H1 (cell line): ENCODE measurements around the gene PARD3. TPM values are rescaled to one million over a fixed set of nuclear protein-coding genes. Genes with fewer than 3 reads are reported as not detected.

Experiments used
- CTCF ChIA-PET: fragments of 300-600 bp; sonication (Branson Sonifier 250); formaldehyde crosslinking; loops from one replicate; lab custom pipeline; 2021; ENCODE audit not compliant: partially characterized antibody; lab: Charles Lee
- POLR2A ChIA-PET: fragments of 300-600 bp; sonication (Branson Sonifier 250); formaldehyde crosslinking; loops from one replicate; lab custom pipeline; 2021; ENCODE audit warnings: inconsistent platforms; ENCODE audit not compliant: partially characterized antibody; lab: Charles Lee
- DNase-seq, 2 experiments: peaks; one replicate each; pipeline versions ENCODE4 v3.0.0 to v3.0.0-alpha.2; 2010 to 2022; ENCODE audit warnings: low spot score in 2 of 2, low read depth in 1 of 2, mixed read lengths in 1 of 2
- FAIRE-seq: peaks from 2 replicates; lab custom pipeline; 2011; peaks lifted over from hg19 to GRCh38; lab: Jason Lieb, UNC
- H2AFZ ChIP-seq: 2 replicates; pipeline ENCODE4 v1.8.1; 2012; ENCODE audit warnings: low read length, inconsistent platforms
- H2AK5ac ChIP-seq: 2 replicates; pipeline ENCODE4 v1.6.1; 2013; ENCODE audit warnings: low read depth, low read length
- H2BK120ac ChIP-seq: replicated peaks from 2 replicates; pipeline ENCODE3; 2013; ENCODE audit warnings: low read depth, low read length, inconsistent platforms
- H2BK12ac ChIP-seq: 2 replicates; pipeline ENCODE4 v1.6.1; 2013; ENCODE audit warnings: low read depth, low read length
- H2BK15ac ChIP-seq: 2 replicates; pipeline ENCODE4 v1.6.1; 2013; ENCODE audit warnings: low read length
- H2BK20ac ChIP-seq: 2 replicates; pipeline ENCODE4 v1.6.1; 2013; ENCODE audit warnings: low read length
- H2BK5ac ChIP-seq: 2 replicates; pipeline ENCODE4 v1.6.1; 2013; ENCODE audit warnings: low read depth, low read length
- H3K14ac ChIP-seq: 2 replicates; pipeline ENCODE4 v1.6.1; 2013; ENCODE audit warnings: inconsistent platforms; ENCODE audit not compliant: insufficient read length
- H3K18ac ChIP-seq: 2 replicates; pipeline ENCODE4 v1.6.1; 2013; ENCODE audit warnings: low read length; ENCODE audit errors: extremely low read depth
- H3K23ac ChIP-seq: 2 replicates; pipeline ENCODE4 v1.6.1; 2013; ENCODE audit warnings: inconsistent platforms; ENCODE audit not compliant: insufficient read length
- H3K23me2 ChIP-seq: 2 replicates; pipeline ENCODE4 v1.6.1; 2013; ENCODE audit warnings: low read depth, low read length
- H3K27ac ChIP-seq: 2 replicates; pipeline ENCODE4 v1.6.1; 2011; ENCODE audit warnings: low read depth, low read length, inconsistent platforms
- H3K27me3 ChIP-seq, 4 experiments: replicated peaks in 1 of 4; 1 replicate in 1 of 4; 2 replicates in 3 of 4; pipeline versions ENCODE4 v1.6.1 to v1.8.1; 2011 to 2013; ENCODE audit warnings: low read length in 3 of 4, mild to moderate bottlenecking in 3 of 4, inconsistent platforms in 2 of 4, mixed read lengths in 2 of 4, moderate library complexity in 1 of 4; ENCODE audit not compliant: control insufficient read depth in 3 of 4, insufficient read depth in 3 of 4; ENCODE audit errors: extremely low read depth in 1 of 4
- H3K36me3 ChIP-seq, 4 experiments: 2 replicates each; pipeline versions ENCODE4 v1.6.1 to v1.8.1; 2011 to 2013; ENCODE audit warnings: mild to moderate bottlenecking in 4 of 4, low read length in 3 of 4, moderate library complexity in 2 of 4, control low read depth in 1 of 4, inconsistent platforms in 1 of 4; ENCODE audit not compliant: insufficient read depth in 4 of 4, control insufficient read depth in 2 of 4
- H3K4ac ChIP-seq: replicated peaks from 2 replicates; pipeline ENCODE3; 2013; ENCODE audit warnings: low read length, low read depth, mixed read lengths, inconsistent platforms; ENCODE audit not compliant: insufficient read length
- H3K4me1 ChIP-seq, 4 experiments: replicated peaks in 1 of 4; 1 replicate in 1 of 4; 2 replicates in 3 of 4; pipeline versions ENCODE4 v1.6.1 to v1.8.1; 2011 to 2013; ENCODE audit warnings: low read length in 3 of 4, inconsistent platforms in 2 of 4, mixed read lengths in 1 of 4; ENCODE audit not compliant: insufficient read depth in 4 of 4, control insufficient read depth in 3 of 4
- H3K4me2 ChIP-seq, 2 experiments: 2 replicates each; pipeline versions ENCODE4 v1.6.1 to v1.8.1; 2011 to 2013; ENCODE audit warnings: low read depth in 2 of 2, low read length in 2 of 2, control low read depth in 1 of 2, inconsistent platforms in 1 of 2, mild to moderate bottlenecking in 1 of 2; ENCODE audit not compliant: insufficient read depth in 1 of 2
- H3K4me3 ChIP-seq, 4 experiments: fragments of 200-600, 300-600 bp in 1 of 4; sonication (generic), shearing (Covaris generic), sonication (Bioruptor Twin) in 1 of 4; 2 replicates each; pipeline versions ENCODE4 v1.5.1 to v1.8.1; 2011 to 2016; ENCODE audit warnings: low read length in 4 of 4, low read depth in 3 of 4, control low read depth in 2 of 4, inconsistent platforms in 2 of 4, mild to moderate bottlenecking in 2 of 4, mixed read lengths in 1 of 4, moderate library complexity in 1 of 4; ENCODE audit not compliant: insufficient read depth in 2 of 4; ENCODE audit errors: extremely low read depth in 1 of 4
- H3K56ac ChIP-seq: replicated peaks from 2 replicates; pipeline ENCODE3; 2013; ENCODE audit warnings: low read depth, mild to moderate bottlenecking, mixed read lengths, low read length, inconsistent platforms; ENCODE audit not compliant: insufficient read length
- H3K79me1 ChIP-seq: 2 replicates; pipeline ENCODE4 v1.6.1; 2013; ENCODE audit warnings: low read depth, low read length, control low read depth
- H3K79me2 ChIP-seq, 2 experiments: 2 replicates each; pipeline versions ENCODE4 v1.6.1 to v1.8.1; 2012 to 2013; ENCODE audit warnings: low read length in 2 of 2, mild to moderate bottlenecking in 2 of 2, inconsistent platforms in 1 of 2; ENCODE audit not compliant: insufficient read depth in 2 of 2, control insufficient read depth in 1 of 2
- H3K9ac ChIP-seq, 4 experiments: replicated peaks in 1 of 4; 1 replicate in 1 of 4; 2 replicates in 3 of 4; pipeline versions ENCODE4 v1.6.1 to v1.8.1; 2011 to 2013; ENCODE audit warnings: low read depth in 3 of 4, low read length in 3 of 4, control low read depth in 2 of 4, mild to moderate bottlenecking in 2 of 4, moderate library complexity in 2 of 4, inconsistent platforms in 1 of 4; ENCODE audit errors: extremely low read depth in 1 of 4
- H3K9me3 ChIP-seq, 2 experiments: 2 replicates each; pipeline versions ENCODE4 v1.6.1 to v1.8.1; 2012 to 2013; ENCODE audit warnings: mild to moderate bottlenecking in 2 of 2, moderate library complexity in 2 of 2, control low read depth in 1 of 2, inconsistent platforms in 1 of 2, low read depth in 1 of 2, low read length in 1 of 2, mixed read lengths in 1 of 2; ENCODE audit not compliant: insufficient read depth in 2 of 2
- H4K20me1 ChIP-seq, 2 experiments: replicated peaks in 1 of 2; 2 replicates each; pipeline versions ENCODE3 to v1.8.1; 2011 to 2013; ENCODE audit warnings: inconsistent platforms in 2 of 2, low read length in 2 of 2, mild to moderate bottlenecking in 1 of 2; ENCODE audit not compliant: insufficient read depth in 2 of 2, control insufficient read depth in 1 of 2
- H4K5ac ChIP-seq: 2 replicates; pipeline ENCODE4 v1.6.1; 2013; ENCODE audit warnings: low read length, low read depth, mixed read lengths, inconsistent platforms; ENCODE audit not compliant: insufficient read length
- H4K8ac ChIP-seq: 2 replicates; pipeline ENCODE4 v1.8.0; 2013; ENCODE audit warnings: mild to moderate bottlenecking, moderate library complexity, low read length, inconsistent platforms; ENCODE audit not compliant: insufficient read depth; ENCODE audit errors: extremely low read depth
- H4K91ac ChIP-seq: replicated peaks from 2 replicates; pipeline ENCODE3; 2013; ENCODE audit warnings: low read length, mixed read lengths, inconsistent platforms; ENCODE audit not compliant: insufficient read length
- ATF2 ChIP-seq: IDR thresholded peaks from 2 replicates; pipeline ENCODE4 v1.6.1; 2012; ENCODE audit warnings: low read length, inconsistent platforms
- E2F6 ChIP-seq: IDR thresholded peaks from 2 replicates; pipeline ENCODE4 v1.6.1; 2012; ENCODE audit warnings: inconsistent platforms
- FOSL1 ChIP-seq: IDR thresholded peaks from 2 replicates; pipeline ENCODE4 v1.6.1; 2011; ENCODE audit warnings: mild to moderate bottlenecking, low read depth, low read length, moderate library complexity; ENCODE audit not compliant: insufficient read depth
- RBBP5 ChIP-seq: IDR thresholded peaks from 2 replicates; pipeline ENCODE4 v1.7.1; 2012; ENCODE audit warnings: low read depth, mild to moderate bottlenecking, inconsistent platforms, low read length, moderate library complexity, borderline replicate concordance
- SIN3A ChIP-seq, 2 experiments: IDR thresholded peaks in 1 of 2; conservative IDR thresholded peaks in 1 of 2; 2 replicates each; pipeline ENCODE4 v1.6.1; 2011 to 2012; ENCODE audit warnings: low read length in 2 of 2, improper control_type of control experiment in 1 of 2, low read depth in 1 of 2, mild to moderate bottlenecking in 1 of 2
- SP2 ChIP-seq: IDR thresholded peaks from 2 replicates; pipeline ENCODE4 v1.6.1; 2012; ENCODE audit warnings: mild to moderate bottlenecking, low read length, inconsistent platforms
- TCF12 ChIP-seq: IDR thresholded peaks from 2 replicates; pipeline ENCODE4 v1.6.1; 2011; ENCODE audit warnings: low read depth, mild to moderate bottlenecking, low read length
- YY1 ChIP-seq: IDR thresholded peaks from 2 replicates; pipeline ENCODE4 v1.6.1; 2011; ENCODE audit warnings: low read depth, mild to moderate bottlenecking, low read length
- ZNF274 ChIP-seq: IDR thresholded peaks from 2 replicates; pipeline ENCODE4 v1.7.0; 2012; ENCODE audit warnings: low read length, borderline replicate concordance; ENCODE audit errors: extremely low read depth
- WGBS, 2 experiments: shearing (Covaris generic) in 1 of 2; methylation state at CpG; one replicate each; pipeline versions ENCODE4 v1.1.6 to v1.1.7; 2013 to 2015; ENCODE audit warnings: low lambda C conversion rate in 2 of 2, mixed read lengths in 2 of 2, inconsistent platforms in 1 of 2, low coverage in 1 of 2, missing lambda C conversion rate in 1 of 2; ENCODE audit not compliant: insufficient replicate concordance in 2 of 2, insufficient coverage in 1 of 2, insufficient read length in 1 of 2; ENCODE audit errors: extremely low coverage in 1 of 2, missing lambda C conversion rate in 1 of 2; 5-methylcytosine and 5-hydroxymethylcytosine counted together
- polyA plus RNA-seq, 7 experiments: library from polyadenylated mRNA; depleted of rRNA in 3 of 7; stranded (reverse) in 5 of 7; unstranded in 2 of 7; fragments of >200 nt in 5 of 7; fragments of 200-250 nt in 2 of 7; gene quantifications; 1 replicate in 5 of 7; 2 replicates in 1 of 7; 4 replicates in 1 of 7; pipeline versions ENCODE4 v1.2.1 to v1.2.3, GENCODE V29; 2011 to 2013; ENCODE audit warnings: missing spikeins in 2 of 7, mixed read lengths in 2 of 7
- total RNA-seq: library from RNA; stranded (reverse); fragmentation: NEBNext Ultra II Directional; extraction: Animal tissue kit (Norgen Biotek cat#: 25700); gene quantifications from 2 replicates; pipeline ENCODE4 v1.2.1, GENCODE V29; 2021

The PARD3 gene
- total and polyA plus RNA-seq, 2 of the 8 experiments (the other 6 are each of a cell fraction or from before 2014, with no cell fraction given), result 19.7 to 49.1 TPM

DNA sequence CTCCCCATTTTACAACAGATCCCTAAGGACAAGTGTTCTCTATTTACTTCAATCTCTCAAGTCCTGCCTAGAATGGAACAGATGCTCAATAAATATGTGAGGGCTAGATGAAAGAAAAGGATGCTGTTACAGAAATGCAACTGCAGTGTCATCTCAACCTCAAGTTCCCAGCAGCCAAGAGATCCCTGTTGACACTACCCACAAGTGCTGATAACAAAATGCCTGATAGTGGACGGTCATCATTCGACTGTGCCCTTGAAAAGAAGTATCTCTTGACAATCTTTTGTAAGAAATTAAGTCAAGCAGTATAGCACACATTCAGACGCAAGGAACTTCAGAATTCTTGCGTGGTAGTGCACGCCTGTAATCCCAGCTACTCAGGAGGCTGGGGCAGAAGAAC lies 133.2 kb downstream of the PARD3 start:
- H3K4me1 ChIP-seq, result peaks cover 0 to 7% (median 3%) of the 10 kb centered on the region in 4 experiments; a peak in 5 of 7 replicates
- no peaks in the 10 kb centered on the region for H3K23me2 ChIP-seq
- H4K91ac ChIP-seq, result no peak overlapping the region
- H2BK5ac ChIP-seq, result no peak overlapping the region
- H3K27ac ChIP-seq, result no peak overlapping the region
- no peak overlapping the region for H3K4me2 ChIP-seq
- H2AK5ac ChIP-seq, result no peak overlapping the region
- no peak overlapping the region for H3K4me3 ChIP-seq
- ChIA-PET CTCF (interaction anchor here (1.0 to 3.4 kb wide), 5 partner anchors 43 to 304 kb away, joined by 3 to 29 read pairs (median 3); no protein-coding TSS in a partner anchor), POLR2A (no interaction called here)
- TF ChIP-seq TCF12 (no peak), ZNF274 (no peak), SP2 (no peak), YY1 (no peak), ATF2 (no peak), RBBP5 (no peak), FOSL1 (no peak), E2F6 (no peak), SIN3A (conservative IDR thresholded peaks at IDR 0.05 in 1 of 2, IDR thresholded peaks at IDR 0.05 in 1 of 2; ENCODE audit: low read depth in 1 of 2, low read length in 2 of 2) (no peak)
- H3K27me3 ChIP-seq, result no peaks in the 10 kb centered on the region
- no peak overlapping the region for H3K23ac ChIP-seq
- no peak overlapping the region for H2AFZ ChIP-seq
- no peak for DNase-seq
- H3K36me3 ChIP-seq, result no peaks in the 10 kb centered on the region
- H2BK12ac ChIP-seq, result no peak overlapping the region
- no peak overlapping the region for H2BK20ac ChIP-seq
- H3K9me3 ChIP-seq, result no peaks in the 10 kb centered on the region
- H4K8ac ChIP-seq, result no peak overlapping the region
- 90% methylated on average over 5 of the region's 5 CpGs; no CpG with 5 or more reads in 1 of the 2 experiments for WGBS, 2 experiments
- no peak overlapping the region for H3K56ac ChIP-seq
- peaks cover 0 to 67% of the 10 kb centered on the region in 2 experiments; a peak in 3 of 4 replicates for H3K79me2 ChIP-seq
- FAIRE-seq, result no peak
- H3K79me1 ChIP-seq, result peaks cover 5% of the 10 kb centered on the region
- H2BK15ac ChIP-seq, result no peak overlapping the region
- no peak overlapping the region for H3K4ac ChIP-seq
- peaks cover 1 to 5% of the 10 kb centered on the region in 2 experiments for H4K20me1 ChIP-seq
- H3K9ac ChIP-seq, result no peak overlapping the region
- H3K14ac ChIP-seq, result no peak overlapping the region
- H3K18ac ChIP-seq, result no peak overlapping the region
- no peak overlapping the region for H2BK120ac ChIP-seq
- no peak overlapping the region for H4K5ac ChIP-seq
